GM21381 (cell line): ENCODE measurements around the gene SCFD1.

Experiments
- ATAC-seq: cut with Tn5 transposase; IDR thresholded peaks from one replicate; pipeline ENCODE4 v1.9.1; 2021; ENCODE audit warnings: mild to moderate bottlenecking, moderate library complexity; ENCODE audit not compliant: unreplicated experiment

SCFD1 gene

GRCh38 chr14:30753452-30753851 is 131.3 kb downstream of the SCFD1 start:
- ATAC-seq, result no peak

DNA sequence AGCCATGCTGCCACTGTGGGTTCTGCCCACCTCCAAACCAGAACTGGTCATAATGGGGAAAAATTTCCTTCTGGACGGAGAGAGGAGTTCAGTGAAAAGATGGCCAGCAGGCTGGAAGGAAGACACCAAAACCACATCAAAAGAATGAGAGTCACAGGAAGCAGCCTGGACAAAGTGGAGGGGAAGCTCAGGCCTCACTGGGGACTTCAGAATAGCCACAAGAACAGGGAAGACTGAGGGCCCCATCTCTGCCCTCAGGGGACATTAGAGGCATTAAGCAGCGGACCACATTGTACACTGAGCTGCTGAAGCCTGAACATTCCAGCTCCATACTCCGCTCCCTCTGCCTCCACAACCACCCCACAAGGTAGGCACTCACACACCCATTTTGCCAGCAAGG is 132.7 kb downstream of the SCFD1 start:
- ATAC-seq, result no peak

DNA sequence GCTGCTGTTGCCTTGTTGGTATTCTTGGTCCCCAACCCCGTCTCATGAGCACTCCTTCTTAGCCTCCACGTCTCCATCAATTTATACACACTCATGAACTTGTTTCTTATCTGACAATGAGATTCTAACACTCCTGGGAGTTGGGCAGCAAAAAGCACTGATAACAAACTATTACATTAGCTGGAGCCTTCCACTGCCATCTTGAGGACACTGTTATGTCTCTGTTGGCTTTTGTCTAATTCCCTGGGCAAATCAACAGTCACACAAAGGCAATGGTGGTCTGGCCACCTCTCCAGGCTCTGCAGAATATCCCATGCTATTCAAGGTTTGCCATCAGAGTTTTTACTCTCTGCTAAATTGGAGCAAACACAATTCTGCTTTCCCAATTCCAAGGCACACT is 134.5 kb downstream of the SCFD1 start:
- ATAC-seq, result no peak

DNA sequence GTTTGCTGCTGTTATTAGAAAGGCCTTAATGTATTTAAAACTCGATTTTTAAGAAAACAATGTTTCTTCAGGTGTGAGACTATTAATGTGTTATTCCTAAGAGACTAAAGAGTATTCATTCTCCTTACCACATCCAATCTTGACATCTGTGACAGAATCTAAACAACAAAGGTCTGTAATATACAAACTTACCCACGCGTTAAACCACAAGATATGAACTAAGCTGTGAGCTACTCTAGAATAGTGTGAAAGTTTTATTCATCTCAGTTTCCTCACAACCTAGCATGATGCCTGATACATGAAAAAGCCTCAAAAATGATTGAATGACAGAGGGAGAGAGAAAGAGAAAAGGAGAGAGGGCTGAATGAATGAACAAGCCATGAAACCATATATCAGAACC is 135.0 kb downstream of the SCFD1 start:
- ATAC-seq, result no peak

- no peak for ATAC-seq
These were observed 137.3 kb downstream of the SCFD1 start for GRCh38 chr14:30759172-30760125.

DNA sequence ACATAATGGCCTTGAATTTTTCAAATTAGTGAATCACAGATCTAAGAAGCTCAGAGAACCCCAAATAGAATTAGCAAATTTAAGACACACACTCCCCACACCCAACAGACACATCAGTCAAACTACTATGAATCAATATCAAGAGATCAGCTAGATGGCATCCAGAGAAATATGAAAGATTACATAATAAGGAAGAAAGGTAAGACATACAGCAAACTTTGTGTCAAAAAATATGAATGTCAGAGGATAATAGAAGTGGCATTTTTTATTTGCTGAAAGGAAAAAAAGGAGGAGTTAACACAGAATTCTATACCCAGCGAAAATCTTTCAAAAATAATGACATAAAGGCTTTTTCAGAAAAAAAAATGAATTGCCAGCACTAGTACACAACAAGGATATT is 141.8 kb downstream of the SCFD1 start:
- ATAC-seq, result no peak

- no peak for ATAC-seq
These were observed 145.5 kb downstream of the SCFD1 start for GRCh38 chr14:30767624-30768023.

GRCh38 chr14:30768791-30769190 is 146.7 kb downstream of the SCFD1 start:
- ATAC-seq, result no peak

GRCh38 chr14:30770376-30770775 is 148.3 kb downstream of the SCFD1 start:
- ATAC-seq, result no peak

DNA sequence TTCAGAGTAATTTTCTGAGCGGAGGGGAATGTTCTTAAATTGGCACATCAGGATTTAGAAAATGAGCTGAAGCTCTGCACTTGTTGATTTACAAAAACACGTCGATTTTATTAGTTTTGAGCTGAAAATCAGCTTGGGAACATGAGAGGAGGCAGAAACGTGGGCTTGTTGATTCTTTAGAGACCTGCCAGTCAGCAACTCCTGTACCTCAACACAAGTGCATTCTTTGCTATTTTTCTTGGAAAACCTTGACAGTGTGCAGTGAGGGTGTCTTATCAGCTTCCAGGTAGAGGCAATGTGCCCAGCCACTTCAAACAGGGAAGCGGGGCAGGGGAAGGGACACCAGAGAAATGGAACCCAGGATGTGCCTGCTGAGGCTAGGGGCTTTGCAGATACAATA is 149.5 kb downstream of the SCFD1 start:
- no peak for ATAC-seq

- ATAC-seq, result peak; percentile 57
These were observed 157.1 kb downstream of the SCFD1 start for GRCh38 chr14:30779210-30779609.
